Stimulated activated naive B cell treated with anti-CD40 and anti-IgM and Interleukin-4, amounts not matched to agents 10 μg/mL and 1 μg/mL and 100 μg/mL, for 72 hours (primary cell): ENCODE data around the gene ADCY1.
"Not testable (repeated sequence)": the region's sequence is repeated elsewhere in the genome, so short reads cannot be mapped to it uniquely, and the experiment has no call there.

Source experiments
- ATAC-seq, 2 donors: fragments of 150-1000 bp; cut with Tn5 transposase; replicated peaks; 2 replicates each; pipeline ENCODE4 v1.10.0; 2021; ENCODE audit warnings: moderate library complexity in 1 of 2
- DNase-seq: peaks from one replicate; pipeline ENCODE4 v3.0.0; 2021
- H3K27ac Mint-ChIP-seq: one replicate; pipeline ENCODE4 v1.8.0; 2022; ENCODE audit warnings: mild to moderate bottlenecking, mixed read lengths
- H3K27me3 Mint-ChIP-seq, 2 donors: one replicate each; pipeline ENCODE4 v1.8.0; 2022; ENCODE audit warnings: mixed read lengths in 2 of 2
- H3K36me3 Mint-ChIP-seq, 2 donors: one replicate each; pipeline ENCODE4 v1.8.0; 2022; ENCODE audit warnings: mixed read lengths in 2 of 2, mild to moderate bottlenecking in 1 of 2
- H3K4me1 Mint-ChIP-seq, 2 donors: one replicate each; pipeline ENCODE4 v1.8.0; 2022; ENCODE audit warnings: mixed read lengths in 2 of 2, mild to moderate bottlenecking in 1 of 2
- H3K4me3 Mint-ChIP-seq, 2 donors: one replicate each; pipeline ENCODE4 v1.8.0; 2022; ENCODE audit warnings: mild to moderate bottlenecking in 2 of 2, mixed read lengths in 2 of 2, moderate library complexity in 1 of 2
- H3K9me3 Mint-ChIP-seq, 2 donors: one replicate each; pipeline ENCODE4 v1.8.0; 2022; ENCODE audit warnings: mixed read lengths in 2 of 2, mild to moderate bottlenecking in 1 of 2

ADCY1 gene

DNA sequence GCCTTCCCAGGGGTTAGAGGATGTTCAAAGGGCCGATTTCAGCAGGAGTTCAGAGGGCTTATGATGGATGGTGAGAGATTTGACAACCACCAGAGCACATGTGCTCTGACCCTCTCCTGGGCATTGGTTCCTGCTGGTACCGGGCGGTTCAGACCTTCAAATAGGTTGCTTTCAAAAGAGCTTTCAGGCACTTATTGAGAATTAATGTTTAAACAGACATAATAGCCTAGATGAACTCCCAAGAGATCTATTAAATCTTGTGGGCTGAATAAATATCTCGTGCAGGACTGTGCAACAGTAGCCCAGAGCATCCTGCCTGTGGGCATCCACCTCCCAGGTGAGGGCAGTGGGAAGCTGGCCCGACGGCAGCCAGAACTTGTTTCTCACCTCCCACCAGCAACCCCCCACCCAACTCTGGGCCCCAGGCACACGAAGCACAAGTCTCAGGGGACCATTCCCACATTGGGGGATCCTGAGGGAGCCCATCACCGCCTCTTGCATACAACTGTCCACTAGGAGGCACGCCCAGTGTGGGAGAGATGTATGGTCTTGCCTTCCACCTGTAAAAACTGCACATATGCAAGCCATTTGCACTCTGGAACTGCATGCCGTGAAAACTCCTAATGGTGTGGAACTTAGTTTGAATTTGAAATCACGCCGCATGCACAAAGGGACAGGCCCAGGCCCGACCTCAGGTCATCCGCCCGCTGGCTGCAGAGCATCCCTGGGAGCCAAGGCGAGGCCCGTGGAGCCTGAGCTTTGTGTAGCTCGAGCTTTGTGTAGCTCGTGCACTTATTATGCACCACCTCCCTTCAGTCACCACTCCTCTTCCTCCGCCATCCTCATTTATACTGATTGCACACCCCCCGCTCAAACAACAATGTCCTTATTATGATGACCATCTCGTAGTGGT is 147.8 kb downstream of the ADCY1 start:
- no peak overlapping the region for H3K4me3 Mint-ChIP-seq
- no peak overlapping the region for H3K27ac Mint-ChIP-seq
- no peak for DNase-seq
- no peak for ATAC-seq
- no peaks in the 10 kb centered on the region for H3K27me3 Mint-ChIP-seq
- peaks cover 31 to 40% of the 10 kb centered on the region in 2 donors for H3K36me3 Mint-ChIP-seq
- no peaks in the 10 kb centered on the region for H3K4me1 Mint-ChIP-seq
- H3K9me3 Mint-ChIP-seq, result no peaks in the 10 kb centered on the region

DNA sequence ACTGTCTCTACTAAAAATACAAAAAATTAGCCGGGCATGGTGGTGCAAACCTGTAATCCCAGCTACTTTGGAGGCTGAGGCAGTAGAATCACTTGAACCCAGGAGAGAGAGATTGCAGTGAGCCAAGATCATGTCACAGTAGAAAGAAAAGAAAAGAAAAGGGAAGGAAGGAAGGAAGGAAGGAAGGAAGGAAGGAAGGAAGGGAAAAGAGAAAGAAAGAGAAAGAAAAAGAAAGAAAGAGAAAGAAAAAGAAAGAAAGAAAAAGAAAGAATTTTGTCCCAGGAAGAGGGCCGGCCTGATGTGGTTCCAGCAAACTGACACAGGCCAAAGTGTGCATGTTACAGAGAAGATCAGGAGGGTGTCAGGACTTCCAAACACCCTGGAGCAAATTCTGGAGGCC is 151.1 kb downstream of the ADCY1 start:
- DNase-seq, H3K9me3 Mint-ChIP-seq, H3K4me3 Mint-ChIP-seq, H3K4me1 Mint-ChIP-seq, H3K27me3 Mint-ChIP-seq, H3K27ac Mint-ChIP-seq, ATAC-seq: not testable (repeated sequence)
- peaks cover 42 to 52% of the 10 kb centered on the region in 2 donors for H3K36me3 Mint-ChIP-seq

DNA sequence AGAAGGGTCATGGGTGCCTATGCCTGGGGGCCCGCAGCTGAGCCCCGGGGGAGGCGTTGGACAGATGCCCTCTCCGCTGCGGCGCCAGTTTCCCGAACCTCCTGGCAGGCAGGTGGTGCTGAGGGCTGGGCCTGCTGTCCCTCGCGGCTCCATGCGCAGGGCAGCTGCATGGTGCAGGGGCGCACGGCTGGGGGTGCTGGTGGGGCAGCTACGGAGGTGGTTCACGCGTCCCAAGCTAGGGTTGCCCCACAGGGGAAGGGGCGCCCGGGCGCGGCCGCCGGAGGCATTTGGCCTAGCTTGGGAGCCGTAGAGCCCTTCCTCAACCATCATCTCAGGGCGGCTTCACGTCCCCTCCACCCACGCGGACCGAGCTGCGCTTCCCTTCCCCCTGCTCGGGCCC is 152.7 kb downstream of the ADCY1 start:
- H3K36me3 Mint-ChIP-seq, result peaks cover 42 to 52% of the 10 kb centered on the region in 2 donors
- no peak for DNase-seq
- no peaks in the 10 kb centered on the region for H3K27me3 Mint-ChIP-seq
- ATAC-seq, result no peak
- H3K4me1 Mint-ChIP-seq, result no peaks in the 10 kb centered on the region
- H3K27ac Mint-ChIP-seq, result no peak overlapping the region
- H3K9me3 Mint-ChIP-seq, result peaks cover 4% of the 10 kb centered on the region in 2 donors
- no peak overlapping the region for H3K4me3 Mint-ChIP-seq

DNA sequence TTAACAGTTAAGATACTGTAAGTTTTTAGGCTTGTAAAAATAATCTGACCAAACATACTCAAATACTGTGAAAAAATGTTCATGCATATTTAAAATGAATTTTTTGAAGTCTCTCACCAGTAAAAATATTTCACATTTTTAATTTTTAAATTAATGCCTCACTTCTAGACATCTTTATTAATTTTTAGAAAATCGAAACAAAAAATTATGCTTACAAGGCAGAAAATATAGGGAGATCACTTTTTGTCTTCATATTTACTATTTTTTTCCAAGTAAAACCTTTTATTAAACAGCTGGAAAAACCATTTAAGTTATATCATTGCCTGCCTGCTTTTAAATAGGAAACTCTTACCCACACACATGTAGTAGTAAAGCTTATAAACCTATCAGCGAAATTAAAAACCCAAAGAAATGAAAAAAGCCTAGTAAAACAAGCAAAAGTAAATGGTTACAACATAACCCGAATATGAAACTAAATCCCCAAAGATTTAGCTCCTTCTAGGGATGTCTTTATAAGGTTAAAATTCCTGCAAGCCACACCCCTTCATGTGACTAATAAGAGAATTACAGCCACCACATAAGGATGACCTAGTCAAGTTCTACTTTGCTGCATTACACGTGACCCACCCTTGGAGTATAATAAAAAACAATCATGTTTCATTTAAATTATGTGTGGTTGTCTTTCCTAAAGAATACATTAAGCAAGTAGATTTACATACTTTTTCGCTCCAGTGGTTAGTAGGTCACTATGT is 157.7 kb downstream of the ADCY1 start:
- peaks cover 14 to 19% of the 10 kb centered on the region in 2 donors for H3K36me3 Mint-ChIP-seq
- not testable (repeated sequence) for H3K27me3 Mint-ChIP-seq, H3K27ac Mint-ChIP-seq, H3K9me3 Mint-ChIP-seq, DNase-seq, H3K4me1 Mint-ChIP-seq, ATAC-seq, H3K4me3 Mint-ChIP-seq

DNA sequence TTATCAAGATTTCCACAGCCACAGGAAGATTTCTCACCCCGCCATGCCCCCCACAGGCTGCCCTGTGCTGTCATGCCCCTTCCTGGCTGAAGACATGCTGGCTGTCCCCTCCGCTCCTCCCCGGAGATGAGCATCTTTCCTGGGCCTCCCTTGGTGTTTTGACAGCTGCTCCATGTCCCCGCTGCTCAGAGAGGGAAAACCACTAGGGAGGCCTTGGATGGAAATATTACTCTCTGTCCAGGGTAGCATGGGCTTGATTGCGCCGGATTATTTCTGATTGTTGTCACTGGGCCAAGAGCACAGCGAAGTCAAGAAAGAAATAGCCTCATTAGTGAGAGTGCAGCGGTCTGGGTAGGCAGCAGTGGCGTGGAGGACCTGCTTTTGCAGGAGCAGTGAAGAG is 164.8 kb downstream of the ADCY1 start:
- DNase-seq, H3K27me3 Mint-ChIP-seq, H3K27ac Mint-ChIP-seq, ATAC-seq, H3K4me3 Mint-ChIP-seq, H3K9me3 Mint-ChIP-seq, H3K4me1 Mint-ChIP-seq: not testable (repeated sequence)
- peaks cover 43 to 55% of the 10 kb centered on the region in 2 donors for H3K36me3 Mint-ChIP-seq

DNA sequence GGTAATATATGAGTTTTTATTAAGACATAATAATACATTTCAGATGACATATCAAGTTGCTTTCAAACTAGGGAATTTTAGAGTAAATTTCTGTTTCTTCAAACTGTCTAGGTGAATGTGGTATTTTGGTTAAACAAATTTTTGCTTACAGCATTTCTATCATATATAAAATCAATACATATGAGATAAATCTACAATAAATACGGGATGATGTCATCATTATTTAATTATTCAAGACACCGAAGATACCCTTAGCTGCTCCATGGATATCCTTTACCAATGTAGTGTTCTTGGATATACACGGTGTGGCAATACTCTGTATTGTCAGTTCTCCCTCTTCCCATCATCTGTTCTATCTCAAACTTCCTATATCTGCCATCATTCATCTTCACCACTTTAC is 166.4 kb downstream of the ADCY1 start:
- not testable (repeated sequence) for H3K9me3 Mint-ChIP-seq, H3K27ac Mint-ChIP-seq, H3K27me3 Mint-ChIP-seq, ATAC-seq, H3K4me3 Mint-ChIP-seq, DNase-seq, H3K4me1 Mint-ChIP-seq
- H3K36me3 Mint-ChIP-seq, result peaks cover 49 to 61% of the 10 kb centered on the region in 2 donors

DNA sequence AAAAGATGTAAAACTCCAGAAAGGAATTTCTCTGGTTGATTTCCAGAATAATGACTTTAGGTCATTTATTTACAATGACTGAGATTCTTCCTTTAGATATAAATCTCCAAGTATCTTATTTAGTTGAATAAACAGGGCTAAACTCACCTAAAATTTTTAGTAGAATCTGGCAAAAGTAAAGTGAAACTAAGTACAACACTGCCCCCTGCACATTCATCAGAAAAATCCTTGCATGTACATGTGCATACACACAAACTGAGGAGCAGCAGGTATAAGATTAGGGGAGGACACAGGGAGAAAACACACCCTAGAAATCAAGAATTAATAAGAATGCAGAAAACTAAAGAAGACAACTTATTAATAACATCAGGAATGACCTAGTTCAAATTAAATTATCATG is 174.8 kb downstream of the ADCY1 start:
- H3K4me3 Mint-ChIP-seq, ATAC-seq, H3K4me1 Mint-ChIP-seq, H3K27ac Mint-ChIP-seq, H3K27me3 Mint-ChIP-seq, H3K9me3 Mint-ChIP-seq, DNase-seq: not testable (repeated sequence)
- H3K36me3 Mint-ChIP-seq, result peaks cover 20 to 35% of the 10 kb centered on the region in 2 donors

DNA sequence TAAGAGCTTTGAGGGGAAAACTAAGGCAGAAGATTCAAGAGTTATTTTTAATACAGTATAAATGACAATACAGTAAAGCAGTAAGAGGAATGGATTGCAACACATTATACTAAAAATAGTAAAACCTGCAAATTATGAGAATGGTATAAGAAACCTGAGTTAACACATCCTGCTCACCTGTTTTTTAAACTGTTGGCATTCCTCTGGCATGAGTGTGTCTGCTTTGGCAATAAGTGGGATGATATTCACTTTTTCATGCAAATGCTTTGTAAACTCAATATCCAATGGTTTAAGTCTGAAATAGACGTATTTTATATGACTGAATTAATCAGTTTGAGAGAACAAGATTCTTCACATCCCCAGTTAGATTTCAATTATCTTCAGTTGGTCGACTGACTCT is 177.2 kb downstream of the ADCY1 start:
- H3K4me3 Mint-ChIP-seq, DNase-seq, H3K27ac Mint-ChIP-seq, ATAC-seq, H3K4me1 Mint-ChIP-seq, H3K9me3 Mint-ChIP-seq, H3K27me3 Mint-ChIP-seq: not testable (repeated sequence)
- H3K36me3 Mint-ChIP-seq, result peaks cover 15 to 27% of the 10 kb centered on the region in 2 donors

DNA sequence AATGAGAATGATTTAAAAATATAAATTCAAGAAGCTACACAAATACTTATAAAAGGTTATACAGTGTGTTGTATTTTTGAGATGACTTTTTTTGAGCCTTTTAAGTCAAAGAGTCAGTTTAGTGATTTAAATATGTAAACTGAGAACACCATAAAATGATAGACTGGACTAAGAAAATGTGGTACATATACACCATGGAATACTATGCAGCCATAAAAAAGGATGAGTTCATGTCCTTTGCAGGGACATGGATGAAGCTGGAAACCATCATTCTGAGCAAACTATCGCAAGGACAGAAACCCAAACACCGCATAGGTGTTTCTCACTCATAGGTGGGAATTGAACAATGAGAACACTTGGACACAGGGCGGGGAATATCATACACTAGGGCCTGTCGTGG is 182.2 kb downstream of the ADCY1 start:
- H3K36me3 Mint-ChIP-seq, result peaks cover 15 to 20% of the 10 kb centered on the region in 2 donors
- H3K27ac Mint-ChIP-seq, H3K4me3 Mint-ChIP-seq, H3K27me3 Mint-ChIP-seq, H3K9me3 Mint-ChIP-seq, DNase-seq, ATAC-seq: not testable (repeated sequence)
- peaks cover 6 to 13% of the 10 kb centered on the region in 2 donors for H3K4me1 Mint-ChIP-seq

DNA sequence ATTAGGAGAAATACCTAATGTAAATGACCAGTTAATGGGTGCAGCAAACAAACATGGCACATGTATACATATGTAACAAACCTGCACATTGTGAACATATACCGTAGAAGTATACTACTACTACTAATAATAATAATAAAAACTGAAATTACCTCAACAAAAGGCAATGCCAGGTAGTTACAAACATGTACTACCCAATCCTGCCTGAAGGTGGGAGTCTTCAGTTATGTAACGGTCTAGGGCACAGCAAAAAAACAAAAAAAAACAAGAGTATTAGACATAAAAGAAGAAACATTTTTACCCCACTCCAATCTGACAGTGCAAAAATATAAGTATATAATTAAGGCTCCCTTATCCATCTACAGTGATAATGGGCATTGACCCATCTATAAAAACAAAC is 182.6 kb downstream of the ADCY1 start:
- Mint-ChIP-seq H3K27ac (peak overlapping the region; percentile 33), H3K4me1 (peaks cover 6 to 13% of the 10 kb centered on the region in 2 donors), H3K36me3 (peaks cover 13 to 15% of the 10 kb centered on the region in 2 donors), H3K4me3 (peak overlapping the region; percentile 39 to 43)
- DNase-seq, H3K27me3 Mint-ChIP-seq, ATAC-seq, H3K9me3 Mint-ChIP-seq: not testable (repeated sequence)

DNA sequence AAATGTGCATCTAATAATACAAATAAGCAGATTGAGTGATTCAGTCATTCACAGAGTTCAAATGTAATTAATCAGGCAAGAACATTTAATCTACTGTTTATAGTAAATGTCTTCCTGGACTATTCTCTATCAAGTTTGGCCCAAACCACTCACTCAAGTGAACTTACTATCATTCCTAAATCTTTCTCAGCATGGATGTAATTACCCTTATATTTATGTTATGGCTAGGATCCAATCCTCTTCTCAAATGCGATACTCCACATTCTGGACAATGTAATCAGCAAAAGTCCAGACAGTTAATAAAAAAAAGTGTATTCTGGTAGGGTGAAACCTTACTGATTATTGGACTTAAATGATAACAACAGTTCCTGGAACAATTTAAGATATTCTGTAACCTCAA is 185.3 kb downstream of the ADCY1 start:
- Mint-ChIP-seq H3K4me1 (peaks cover 18 to 25% of the 10 kb centered on the region in 2 donors), H3K36me3 (peaks cover 7 to 27% of the 10 kb centered on the region in 2 donors)
- H3K27ac Mint-ChIP-seq, H3K27me3 Mint-ChIP-seq, H3K9me3 Mint-ChIP-seq, ATAC-seq, DNase-seq, H3K4me3 Mint-ChIP-seq: not testable (repeated sequence)

DNA sequence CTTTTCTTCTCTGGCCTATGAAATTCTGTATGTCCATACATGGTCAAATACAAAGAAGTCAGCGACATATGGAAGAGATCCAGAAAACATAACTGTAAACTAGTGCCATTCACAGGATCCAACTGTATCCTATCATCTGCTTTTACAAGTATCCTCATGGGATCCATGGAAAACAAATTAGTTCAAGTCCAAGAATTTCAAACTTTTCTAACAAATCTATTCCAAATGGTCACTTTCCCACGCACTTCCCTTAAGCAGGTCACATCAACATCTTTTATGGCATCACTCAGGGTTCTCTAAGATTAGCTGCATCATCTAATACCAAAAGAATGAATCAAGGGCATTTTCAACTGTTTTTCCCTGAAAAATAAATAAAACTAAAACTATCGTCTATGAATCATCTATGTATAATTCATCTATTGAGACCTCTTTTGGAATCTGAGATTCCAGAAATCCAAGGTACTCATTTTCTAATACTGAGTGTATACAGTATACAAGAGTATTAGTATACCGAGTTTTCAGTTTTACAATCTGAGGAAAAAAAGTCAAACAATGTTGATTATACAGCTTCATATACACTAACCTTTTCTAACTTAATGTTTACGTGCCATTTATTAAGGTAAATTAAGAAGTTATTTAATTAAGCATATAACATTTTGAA is 187.5 kb downstream of the ADCY1 start:
- H3K36me3 Mint-ChIP-seq, result peaks cover 7 to 24% of the 10 kb centered on the region in 2 donors
- not testable (repeated sequence) for DNase-seq

DNA sequence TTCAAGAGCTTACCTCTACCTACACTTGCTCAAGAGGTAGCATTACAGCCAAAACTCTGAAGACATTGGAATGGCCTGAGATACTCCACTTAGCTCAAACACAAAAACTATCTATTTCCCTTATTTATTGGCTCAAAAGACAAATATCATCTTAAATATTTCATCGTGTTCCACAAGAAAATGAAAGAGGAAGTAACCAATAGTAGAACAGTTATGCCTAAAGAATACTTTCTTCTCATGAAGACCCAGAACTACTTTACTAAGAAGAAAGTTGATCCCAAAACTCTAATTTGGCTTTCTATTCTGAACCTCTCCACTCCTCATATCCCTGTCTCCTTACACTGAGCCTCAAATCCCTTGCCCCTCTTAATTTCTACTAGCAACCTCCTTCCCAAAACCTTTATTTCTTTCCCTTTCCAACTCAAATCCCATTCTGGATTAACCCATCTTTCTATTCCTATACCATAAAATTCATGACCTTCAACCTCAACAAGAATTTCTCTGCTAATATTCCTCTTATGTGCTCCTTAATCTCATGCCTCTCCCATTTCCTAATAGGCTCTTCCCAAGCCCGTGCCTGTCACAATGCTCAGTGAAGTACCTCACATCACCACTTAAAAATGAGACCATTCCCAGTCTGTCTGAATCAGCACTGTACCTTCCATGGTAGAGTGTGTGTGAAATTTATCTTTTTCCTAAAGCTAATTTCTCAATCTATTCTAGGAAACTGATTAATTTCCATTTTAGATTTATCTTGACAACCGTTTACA is 188.2 kb downstream of the ADCY1 start:
- Mint-ChIP-seq H3K36me3 (peaks cover 2 to 18% of the 10 kb centered on the region in 2 donors), H3K27ac (peak overlapping the region; percentile 81), H3K4me1 (peaks cover 12 to 16% of the 10 kb centered on the region in 2 donors), H3K4me3 (peak overlapping the region; percentile 37 to 45)
- H3K27me3 Mint-ChIP-seq, DNase-seq, ATAC-seq, H3K9me3 Mint-ChIP-seq: not testable (repeated sequence)

More for the DNA sequence above, 187.5 kb downstream of the ADCY1 start:
- Mint-ChIP-seq H3K4me1 (peaks cover 18 to 23% of the 10 kb centered on the region in 2 donors), H3K4me3 (peak overlapping the region in 1 of 2 donors; percentile 45)
- not testable (repeated sequence) for H3K27ac Mint-ChIP-seq, ATAC-seq, H3K27me3 Mint-ChIP-seq, H3K9me3 Mint-ChIP-seq
